Endothelial cell of umbilical vein (primary cell): ENCODE measurements around the gene KAT8. TPM values are rescaled to one million over a fixed set of nuclear protein-coding genes. Genes with fewer than 3 reads are reported as not detected.

Experiments
- BruUV-seq: library from RNA; stranded (reverse); fragments of 400-500 nt; replicated peaks from 2 replicates; lab custom pipeline; 2021; lab: Mats Ljungman, UMichigan
- CTCF ChIA-PET: fragments of 300-600, 350-600 bp; sonication (Branson Sonifier 250); formaldehyde crosslinking; loops from one replicate; lab custom pipeline; 2021; ENCODE audit warnings: antibody characterized with exemption, inconsistent platforms; lab: Charles Lee
- POLR2A ChIA-PET: fragments of 300-600, 350-600 bp; sonication (Branson Sonifier 250); formaldehyde crosslinking; loops from one replicate; lab custom pipeline; 2021; ENCODE audit warnings: antibody characterized with exemption, inconsistent platforms; lab: Charles Lee
- DNase-seq: peaks from one replicate; pipeline ENCODE4 v3.0.0-alpha.2; 2011; ENCODE audit warnings: low read depth, low spot score
- FAIRE-seq: peaks from 2 replicates; lab custom pipeline; 2011; peaks lifted over from hg19 to GRCh38; lab: Jason Lieb, UNC
- H2AFZ ChIP-seq: 2 replicates; pipeline ENCODE4 v1.6.0; 2012; ENCODE audit warnings: low read depth, low read length, control low read depth, inconsistent platforms
- H3K27ac ChIP-seq: 2 replicates; pipeline ENCODE4 v1.5.1; 2011; ENCODE audit warnings: low read depth, mild to moderate bottlenecking, control low read depth, low read length, moderate library complexity; ENCODE audit not compliant: insufficient read depth
- H3K27me3 ChIP-seq, 2 experiments: 2 replicates each; pipeline versions ENCODE4 v1.6.0 to v1.6.1; 2011; ENCODE audit warnings: low read length in 2 of 2, mixed read lengths in 1 of 2; ENCODE audit not compliant: control insufficient read depth in 2 of 2, insufficient read depth in 2 of 2
- H3K36me3 ChIP-seq, 2 experiments: 2 replicates in 1 of 2; 3 replicates in 1 of 2; pipeline ENCODE4 v1.5.1; 2011; ENCODE audit warnings: low read length in 2 of 2, mild to moderate bottlenecking in 1 of 2, moderate library complexity in 1 of 2; ENCODE audit not compliant: control insufficient read depth in 2 of 2, insufficient read depth in 2 of 2; ENCODE audit errors: extremely low read depth in 1 of 2
- H3K4me1 ChIP-seq: 3 replicates; pipeline ENCODE4 v1.5.1; 2011; ENCODE audit warnings: mild to moderate bottlenecking, low read length; ENCODE audit not compliant: control insufficient read depth, insufficient read depth; ENCODE audit errors: extremely low read depth
- H3K4me2 ChIP-seq: 2 replicates; pipeline ENCODE4 v1.6.1; 2011; ENCODE audit warnings: low read length, control low read depth, mixed read lengths; ENCODE audit not compliant: insufficient read depth
- H3K4me3 ChIP-seq, 3 experiments: fragments of 200-600 bp in 1 of 3; sonication (generic), shearing (Covaris generic) in 1 of 3; replicated peaks in 1 of 3; 2 replicates each; pipeline ENCODE4 v1.5.1; 2011 to 2016; ENCODE audit warnings: control low read depth in 3 of 3, low read length in 3 of 3, mild to moderate bottlenecking in 2 of 3, inconsistent platforms in 1 of 3, low read depth in 1 of 3, moderate library complexity in 1 of 3; ENCODE audit not compliant: insufficient read depth in 1 of 3
- H3K79me2 ChIP-seq: 2 replicates; pipeline ENCODE4 v1.6.0; 2012; ENCODE audit warnings: low read length, inconsistent platforms; ENCODE audit not compliant: control insufficient read depth, insufficient read depth
- H3K9ac ChIP-seq: replicated peaks from 2 replicates; pipeline ENCODE3; 2011; ENCODE audit warnings: low read length, control low read depth; ENCODE audit not compliant: insufficient read depth; ENCODE audit errors: extremely low read depth
- H3K9me1 ChIP-seq: replicated peaks from 3 replicates; pipeline ENCODE4 v1.6.0; 2011; ENCODE audit warnings: mild to moderate bottlenecking, low read length; ENCODE audit not compliant: control insufficient read depth, insufficient read depth; ENCODE audit errors: extremely low read depth
- H3K9me3 ChIP-seq: replicated peaks from 2 replicates; pipeline ENCODE4 v1.5.1; 2012; ENCODE audit warnings: low read length, inconsistent platforms; ENCODE audit not compliant: control insufficient read depth, insufficient read depth
- H4K20me1 ChIP-seq: replicated peaks from 2 replicates; pipeline ENCODE3; 2011; ENCODE audit warnings: mild to moderate bottlenecking, low read length; ENCODE audit not compliant: control insufficient read depth, insufficient read depth; ENCODE audit errors: extremely low read depth
- EZH2 ChIP-seq: IDR thresholded peaks from 2 replicates; pipeline ENCODE4 v1.6.1; 2012; ENCODE audit warnings: borderline replicate concordance, low read depth, mild to moderate bottlenecking, moderate library complexity, low read length, inconsistent platforms; ENCODE audit not compliant: severe bottlenecking
- FOS ChIP-seq: IDR thresholded peaks from 2 replicates; pipeline ENCODE4 v1.6.1; 2011; ENCODE audit warnings: mild to moderate bottlenecking, low read length, moderate library complexity, borderline replicate concordance; ENCODE audit not compliant: insufficient read depth
- GATA2 ChIP-seq: IDR thresholded peaks from 2 replicates; pipeline ENCODE4 v1.7.0; 2011; ENCODE audit warnings: low read depth, mild to moderate bottlenecking, moderate library complexity, mixed read lengths, low read length; ENCODE audit not compliant: insufficient read length, insufficient read depth
- MYC ChIP-seq: IDR thresholded peaks from one replicate; pipeline ENCODE4 v1.6.1; 2011; ENCODE audit warnings: mild to moderate bottlenecking, low read depth, low read length
- POLR2A ChIP-seq: IDR thresholded peaks from 2 replicates; pipeline ENCODE4 v1.6.1; 2012; ENCODE audit warnings: low read depth, mild to moderate bottlenecking, control low read depth, low read length
- POLR2AphosphoS5 ChIP-seq: IDR thresholded peaks from 2 replicates; pipeline ENCODE4 v1.6.1; 2012; ENCODE audit warnings: low read depth, mild to moderate bottlenecking, control low read depth, low read length, moderate library complexity; ENCODE audit not compliant: insufficient read depth
- dilution Hi-C: fragments of 300-500 bp; cut with MboI; formaldehyde crosslinking; loops from one replicate; pipeline ENCODE4 v1.15.0; 2019; ENCODE audit warnings: low sequenced_read_pairs; ENCODE audit not compliant: extremely low pct_ligation_motif_present
- intact Hi-C: fragments of 100-400 bp; cut with micrococcal nuclease; formaldehyde crosslinking; loops from one replicate; pipeline ENCODE4 v1.10.0; 2022
- polyA plus RNA-seq, 4 experiments: library from polyadenylated mRNA; depleted of rRNA in 3 of 4; stranded (reverse) in 3 of 4; unstranded in 1 of 4; fragments of >200 nt; gene quantifications; 2 replicates each; pipeline versions ENCODE4 v1.2.1 to v1.2.3, GENCODE V29; 2011 to 2012; ENCODE audit warnings: missing spikeins in 1 of 4
- total RNA-seq: library from RNA; stranded (reverse); gene quantifications from 2 replicates; pipeline ENCODE4 v1.2.3, GENCODE V29; 2021
- TF ChIP-seq, protein P1 (sequence below): IDR thresholded peaks from 2 replicates; pipeline ENCODE4 v1.6.1; 2011; ENCODE audit not compliant: insufficient read depth, insufficient read length
- TF ChIP-seq, protein P2 (sequence below), 2 donors: IDR thresholded peaks; 1 replicate in 1 of 2; 2 replicates in 1 of 2; pipeline ENCODE4 v1.5.1; 2011; ENCODE audit warnings: low read length in 2 of 2, mild to moderate bottlenecking in 2 of 2, moderate library complexity in 2 of 2, control low read depth in 1 of 2, inconsistent platforms in 1 of 2, low read depth in 1 of 2; ENCODE audit not compliant: insufficient read depth in 1 of 2; ENCODE audit errors: extremely low read depth in 1 of 2

Gene KAT8
- total and polyA plus RNA-seq, 2 donors (not counting 3 experiments of a cell fraction or from before 2014, with no cell fraction given): 30.7 to 42.8 TPM

DNA sequence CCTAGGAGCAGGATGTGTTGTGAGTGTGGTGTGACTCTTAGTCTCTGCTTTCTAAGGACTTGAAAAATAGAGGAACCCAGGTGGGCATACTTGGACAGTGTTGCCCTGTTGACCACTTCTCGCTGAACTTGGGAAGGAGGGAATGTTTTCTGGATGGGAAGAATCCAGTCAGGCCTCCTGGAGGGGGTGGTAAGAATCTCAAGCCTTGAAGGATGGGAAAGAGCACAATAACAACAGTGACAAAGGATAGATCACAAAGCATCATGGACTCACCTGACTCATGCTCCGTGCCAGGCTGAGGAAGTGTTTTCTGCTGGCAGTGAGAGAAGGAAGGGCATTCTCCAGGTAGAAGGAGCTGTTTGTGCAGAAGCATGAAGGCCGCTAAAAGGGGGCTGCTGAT lies 8.4 kb downstream of the KAT8 start:
- no peak overlapping the region for H2AFZ ChIP-seq
- no peaks in the 10 kb centered on the region for H3K27me3 ChIP-seq
- no peak overlapping the region for H3K9ac ChIP-seq
- no TSS peak for BruUV-seq
- dilution Hi-C loops (no loop called here), intact Hi-C loops (no loop called here)
- H3K9me3 ChIP-seq: no peaks in the 10 kb centered on the region
- POLR2A ChIA-PET: no interaction called here
- no peak overlapping the region for H3K4me2 ChIP-seq
- H3K79me2 ChIP-seq: no peaks in the 10 kb centered on the region
- H3K4me3 ChIP-seq: no peak overlapping the region
- FAIRE-seq (no peak), DNase-seq (no peak)
- CTCF ChIA-PET: interaction anchor here (1.5 kb wide), 1 partner anchor 16 kb away, joined by 7 read pairs; no protein-coding TSS in a partner anchor
- TF ChIP-seq, protein P1, sequence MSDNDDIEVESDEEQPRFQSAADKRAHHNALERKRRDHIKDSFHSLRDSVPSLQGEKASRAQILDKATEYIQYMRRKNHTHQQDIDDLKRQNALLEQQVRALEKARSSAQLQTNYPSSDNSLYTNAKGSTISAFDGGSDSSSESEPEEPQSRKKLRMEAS: no peak
- no peak for TF ChIP-seq FOS
- no peak overlapping the region for H3K27ac ChIP-seq
- H3K9me1 ChIP-seq: no peaks in the 10 kb centered on the region
- no peaks in the 10 kb centered on the region for H3K4me1 ChIP-seq
- no peaks in the 10 kb centered on the region for H4K20me1 ChIP-seq
- H3K36me3 ChIP-seq: peaks cover 0 to 13% of the 10 kb centered on the region in 2 experiments

DNA sequence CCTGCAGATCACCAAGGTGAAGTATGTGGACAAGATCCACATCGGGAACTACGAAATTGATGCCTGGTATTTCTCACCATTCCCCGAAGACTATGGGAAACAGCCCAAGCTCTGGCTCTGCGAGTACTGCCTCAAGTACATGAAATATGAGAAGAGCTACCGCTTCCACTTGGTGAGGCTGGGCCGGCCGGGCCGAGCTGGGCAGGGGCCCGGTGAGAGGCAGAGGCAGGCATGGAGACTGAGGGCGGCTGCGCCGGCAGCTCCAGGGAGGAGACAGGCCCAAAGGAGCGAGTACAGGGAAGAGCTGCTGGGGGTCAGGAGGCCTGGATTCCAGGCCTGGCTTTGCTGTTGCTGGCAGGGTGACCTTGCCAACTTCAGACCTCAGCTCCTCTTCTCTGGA lies 9.7 kb downstream of the KAT8 start:
- dilution Hi-C loops: no loop called here
- Histone ChIP-seq H3K79me2 (no peaks in the 10 kb centered on the region), H3K4me2 (no peak overlapping the region), H3K36me3 (peaks cover 0 to 11% of the 10 kb centered on the region in 2 experiments), H3K27me3 (no peaks in the 10 kb centered on the region), H3K9me3 (no peaks in the 10 kb centered on the region), H3K9me1 (no peaks in the 10 kb centered on the region), H3K4me3 (no peak overlapping the region), H3K9ac (no peak overlapping the region), H2AFZ (no peak overlapping the region), H3K27ac (no peak overlapping the region), H4K20me1 (no peaks in the 10 kb centered on the region), H3K4me1 (no peaks in the 10 kb centered on the region)
- FAIRE-seq: no peak
- no TSS peak for BruUV-seq
- DNase-seq: no peak
- TF ChIP-seq GATA2 (no peak), MYC (no peak), POLR2A (no peak), EZH2 (no peak), FOS (no peak), POLR2AphosphoS5 (no peak)
- TF ChIP-seq, protein P2, sequence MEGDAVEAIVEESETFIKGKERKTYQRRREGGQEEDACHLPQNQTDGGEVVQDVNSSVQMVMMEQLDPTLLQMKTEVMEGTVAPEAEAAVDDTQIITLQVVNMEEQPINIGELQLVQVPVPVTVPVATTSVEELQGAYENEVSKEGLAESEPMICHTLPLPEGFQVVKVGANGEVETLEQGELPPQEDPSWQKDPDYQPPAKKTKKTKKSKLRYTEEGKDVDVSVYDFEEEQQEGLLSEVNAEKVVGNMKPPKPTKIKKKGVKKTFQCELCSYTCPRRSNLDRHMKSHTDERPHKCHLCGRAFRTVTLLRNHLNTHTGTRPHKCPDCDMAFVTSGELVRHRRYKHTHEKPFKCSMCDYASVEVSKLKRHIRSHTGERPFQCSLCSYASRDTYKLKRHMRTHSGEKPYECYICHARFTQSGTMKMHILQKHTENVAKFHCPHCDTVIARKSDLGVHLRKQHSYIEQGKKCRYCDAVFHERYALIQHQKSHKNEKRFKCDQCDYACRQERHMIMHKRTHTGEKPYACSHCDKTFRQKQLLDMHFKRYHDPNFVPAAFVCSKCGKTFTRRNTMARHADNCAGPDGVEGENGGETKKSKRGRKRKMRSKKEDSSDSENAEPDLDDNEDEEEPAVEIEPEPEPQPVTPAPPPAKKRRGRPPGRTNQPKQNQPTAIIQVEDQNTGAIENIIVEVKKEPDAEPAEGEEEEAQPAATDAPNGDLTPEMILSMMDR (IDR thresholded peaks at IDR 0.05; ENCODE audit: extremely low read depth in 1 of 2, insufficient read depth in 1 of 2, low read depth in 1 of 2, low read length in 2 of 2): no peak
- TF ChIP-seq, protein P1: no peak
- POLR2A ChIA-PET: no interaction called here
- intact Hi-C loops: no loop called here
- CTCF ChIA-PET: interaction anchor here (1.5 kb wide), 1 partner anchor 15 kb away, joined by 7 read pairs; no protein-coding TSS in a partner anchor
